H1 (cell line): Measurements from ENCODE around the gene SPOCK1. TPM values are rescaled to one million over a fixed set of nuclear protein-coding genes. Genes with fewer than 3 reads are reported as not detected.

ENCODE experiments used
- CTCF ChIA-PET: fragments of 300-600 bp; sonication (Branson Sonifier 250); formaldehyde crosslinking; loops from one replicate; lab custom pipeline; 2021; ENCODE audit not compliant: partially characterized antibody; lab: Charles Lee
- POLR2A ChIA-PET: fragments of 300-600 bp; sonication (Branson Sonifier 250); formaldehyde crosslinking; loops from one replicate; lab custom pipeline; 2021; ENCODE audit warnings: inconsistent platforms; ENCODE audit not compliant: partially characterized antibody; lab: Charles Lee
- DNase-seq, 2 experiments: peaks; one replicate each; pipeline versions ENCODE4 v3.0.0 to v3.0.0-alpha.2; 2010 to 2022; ENCODE audit warnings: low spot score in 2 of 2, low read depth in 1 of 2, mixed read lengths in 1 of 2
- FAIRE-seq: peaks from 2 replicates; lab custom pipeline; 2011; peaks lifted over from hg19 to GRCh38; lab: Jason Lieb, UNC
- H2AFZ ChIP-seq: 2 replicates; pipeline ENCODE4 v1.8.1; 2012; ENCODE audit warnings: low read length, inconsistent platforms
- H2AK5ac ChIP-seq: 2 replicates; pipeline ENCODE4 v1.6.1; 2013; ENCODE audit warnings: low read depth, low read length
- H2BK120ac ChIP-seq: replicated peaks from 2 replicates; pipeline ENCODE3; 2013; ENCODE audit warnings: low read depth, low read length, inconsistent platforms
- H2BK12ac ChIP-seq: 2 replicates; pipeline ENCODE4 v1.6.1; 2013; ENCODE audit warnings: low read depth, low read length
- H2BK15ac ChIP-seq: 2 replicates; pipeline ENCODE4 v1.6.1; 2013; ENCODE audit warnings: low read length
- H2BK20ac ChIP-seq: 2 replicates; pipeline ENCODE4 v1.6.1; 2013; ENCODE audit warnings: low read length
- H2BK5ac ChIP-seq: 2 replicates; pipeline ENCODE4 v1.6.1; 2013; ENCODE audit warnings: low read depth, low read length
- H3K14ac ChIP-seq: 2 replicates; pipeline ENCODE4 v1.6.1; 2013; ENCODE audit warnings: inconsistent platforms; ENCODE audit not compliant: insufficient read length
- H3K18ac ChIP-seq: 2 replicates; pipeline ENCODE4 v1.6.1; 2013; ENCODE audit warnings: low read length; ENCODE audit errors: extremely low read depth
- H3K23ac ChIP-seq: 2 replicates; pipeline ENCODE4 v1.6.1; 2013; ENCODE audit warnings: inconsistent platforms; ENCODE audit not compliant: insufficient read length
- H3K23me2 ChIP-seq: 2 replicates; pipeline ENCODE4 v1.6.1; 2013; ENCODE audit warnings: low read depth, low read length
- H3K27ac ChIP-seq: 2 replicates; pipeline ENCODE4 v1.6.1; 2011; ENCODE audit warnings: low read depth, low read length, inconsistent platforms
- H3K27me3 ChIP-seq, 4 experiments: replicated peaks in 1 of 4; 1 replicate in 1 of 4; 2 replicates in 3 of 4; pipeline versions ENCODE4 v1.6.1 to v1.8.1; 2011 to 2013; ENCODE audit warnings: low read length in 3 of 4, mild to moderate bottlenecking in 3 of 4, inconsistent platforms in 2 of 4, mixed read lengths in 2 of 4, moderate library complexity in 1 of 4; ENCODE audit not compliant: control insufficient read depth in 3 of 4, insufficient read depth in 3 of 4; ENCODE audit errors: extremely low read depth in 1 of 4
- H3K36me3 ChIP-seq, 4 experiments: 2 replicates each; pipeline versions ENCODE4 v1.6.1 to v1.8.1; 2011 to 2013; ENCODE audit warnings: mild to moderate bottlenecking in 4 of 4, low read length in 3 of 4, moderate library complexity in 2 of 4, control low read depth in 1 of 4, inconsistent platforms in 1 of 4; ENCODE audit not compliant: insufficient read depth in 4 of 4, control insufficient read depth in 2 of 4
- H3K4ac ChIP-seq: replicated peaks from 2 replicates; pipeline ENCODE3; 2013; ENCODE audit warnings: low read length, low read depth, mixed read lengths, inconsistent platforms; ENCODE audit not compliant: insufficient read length
- H3K4me1 ChIP-seq, 4 experiments: replicated peaks in 1 of 4; 1 replicate in 1 of 4; 2 replicates in 3 of 4; pipeline versions ENCODE4 v1.6.1 to v1.8.1; 2011 to 2013; ENCODE audit warnings: low read length in 3 of 4, inconsistent platforms in 2 of 4, mixed read lengths in 1 of 4; ENCODE audit not compliant: insufficient read depth in 4 of 4, control insufficient read depth in 3 of 4
- H3K4me2 ChIP-seq, 2 experiments: 2 replicates each; pipeline versions ENCODE4 v1.6.1 to v1.8.1; 2011 to 2013; ENCODE audit warnings: low read depth in 2 of 2, low read length in 2 of 2, control low read depth in 1 of 2, inconsistent platforms in 1 of 2, mild to moderate bottlenecking in 1 of 2; ENCODE audit not compliant: insufficient read depth in 1 of 2
- H3K4me3 ChIP-seq, 4 experiments: fragments of 200-600, 300-600 bp in 1 of 4; sonication (generic), shearing (Covaris generic), sonication (Bioruptor Twin) in 1 of 4; 2 replicates each; pipeline versions ENCODE4 v1.5.1 to v1.8.1; 2011 to 2016; ENCODE audit warnings: low read length in 4 of 4, low read depth in 3 of 4, control low read depth in 2 of 4, inconsistent platforms in 2 of 4, mild to moderate bottlenecking in 2 of 4, mixed read lengths in 1 of 4, moderate library complexity in 1 of 4; ENCODE audit not compliant: insufficient read depth in 2 of 4; ENCODE audit errors: extremely low read depth in 1 of 4
- H3K56ac ChIP-seq: replicated peaks from 2 replicates; pipeline ENCODE3; 2013; ENCODE audit warnings: low read depth, mild to moderate bottlenecking, mixed read lengths, low read length, inconsistent platforms; ENCODE audit not compliant: insufficient read length
- H3K79me1 ChIP-seq: 2 replicates; pipeline ENCODE4 v1.6.1; 2013; ENCODE audit warnings: low read depth, low read length, control low read depth
- H3K79me2 ChIP-seq, 2 experiments: 2 replicates each; pipeline versions ENCODE4 v1.6.1 to v1.8.1; 2012 to 2013; ENCODE audit warnings: low read length in 2 of 2, mild to moderate bottlenecking in 2 of 2, inconsistent platforms in 1 of 2; ENCODE audit not compliant: insufficient read depth in 2 of 2, control insufficient read depth in 1 of 2
- H3K9ac ChIP-seq, 4 experiments: replicated peaks in 1 of 4; 1 replicate in 1 of 4; 2 replicates in 3 of 4; pipeline versions ENCODE4 v1.6.1 to v1.8.1; 2011 to 2013; ENCODE audit warnings: low read depth in 3 of 4, low read length in 3 of 4, control low read depth in 2 of 4, mild to moderate bottlenecking in 2 of 4, moderate library complexity in 2 of 4, inconsistent platforms in 1 of 4; ENCODE audit errors: extremely low read depth in 1 of 4
- H3K9me3 ChIP-seq, 2 experiments: 2 replicates each; pipeline versions ENCODE4 v1.6.1 to v1.8.1; 2012 to 2013; ENCODE audit warnings: mild to moderate bottlenecking in 2 of 2, moderate library complexity in 2 of 2, control low read depth in 1 of 2, inconsistent platforms in 1 of 2, low read depth in 1 of 2, low read length in 1 of 2, mixed read lengths in 1 of 2; ENCODE audit not compliant: insufficient read depth in 2 of 2
- H4K20me1 ChIP-seq, 2 experiments: replicated peaks in 1 of 2; 2 replicates each; pipeline versions ENCODE3 to v1.8.1; 2011 to 2013; ENCODE audit warnings: inconsistent platforms in 2 of 2, low read length in 2 of 2, mild to moderate bottlenecking in 1 of 2; ENCODE audit not compliant: insufficient read depth in 2 of 2, control insufficient read depth in 1 of 2
- H4K5ac ChIP-seq: 2 replicates; pipeline ENCODE4 v1.6.1; 2013; ENCODE audit warnings: low read length, low read depth, mixed read lengths, inconsistent platforms; ENCODE audit not compliant: insufficient read length
- H4K8ac ChIP-seq: 2 replicates; pipeline ENCODE4 v1.8.0; 2013; ENCODE audit warnings: mild to moderate bottlenecking, moderate library complexity, low read length, inconsistent platforms; ENCODE audit not compliant: insufficient read depth; ENCODE audit errors: extremely low read depth
- H4K91ac ChIP-seq: replicated peaks from 2 replicates; pipeline ENCODE3; 2013; ENCODE audit warnings: low read length, mixed read lengths, inconsistent platforms; ENCODE audit not compliant: insufficient read length
- KDM1A ChIP-seq: fragments of 200-600, 300-600 bp; sonication (generic); IDR thresholded peaks from 2 replicates; pipeline ENCODE4 v1.7.1; 2016; ENCODE audit warnings: mild to moderate bottlenecking, low read length, borderline replicate concordance
- KDM4A ChIP-seq: IDR thresholded peaks from one replicate; pipeline ENCODE4 v1.7.1; 2012; ENCODE audit warnings: low read depth, mild to moderate bottlenecking, moderate library complexity, low read length, inconsistent platforms; ENCODE audit not compliant: severe bottlenecking
- SAP30 ChIP-seq: fragments of 300-600 bp; sonication (generic); IDR thresholded peaks from 2 replicates; pipeline ENCODE4 v1.7.1; 2012; ENCODE audit warnings: low read length, moderate library complexity, mild to moderate bottlenecking, inconsistent platforms; ENCODE audit not compliant: insufficient read depth, insufficient replicate concordance
- WGBS, 2 experiments: shearing (Covaris generic) in 1 of 2; methylation state at CpG; one replicate each; pipeline versions ENCODE4 v1.1.6 to v1.1.7; 2013 to 2015; ENCODE audit warnings: low lambda C conversion rate in 2 of 2, mixed read lengths in 2 of 2, inconsistent platforms in 1 of 2, low coverage in 1 of 2, missing lambda C conversion rate in 1 of 2; ENCODE audit not compliant: insufficient replicate concordance in 2 of 2, insufficient coverage in 1 of 2, insufficient read length in 1 of 2; ENCODE audit errors: extremely low coverage in 1 of 2, missing lambda C conversion rate in 1 of 2; 5-methylcytosine and 5-hydroxymethylcytosine counted together
- polyA plus RNA-seq, 7 experiments: library from polyadenylated mRNA; depleted of rRNA in 3 of 7; stranded (reverse) in 5 of 7; unstranded in 2 of 7; fragments of >200 nt in 5 of 7; fragments of 200-250 nt in 2 of 7; gene quantifications; 1 replicate in 5 of 7; 2 replicates in 1 of 7; 4 replicates in 1 of 7; pipeline versions ENCODE4 v1.2.1 to v1.2.3, GENCODE V29; 2011 to 2013; ENCODE audit warnings: missing spikeins in 2 of 7, mixed read lengths in 2 of 7
- total RNA-seq: library from RNA; stranded (reverse); fragmentation: NEBNext Ultra II Directional; extraction: Animal tissue kit (Norgen Biotek cat#: 25700); gene quantifications from 2 replicates; pipeline ENCODE4 v1.2.1, GENCODE V29; 2021

The SPOCK1 gene
- total and polyA plus RNA-seq, 2 of the 8 experiments (the other 6 are each of a cell fraction or from before 2014, with no cell fraction given), result 6.9 to 18.1 TPM

- Histone ChIP-seq H3K27ac (no peak overlapping the region), H3K56ac (no peak overlapping the region), H3K36me3 (no peaks in the 10 kb centered on the region), H4K5ac (no peak overlapping the region), H4K91ac (no peak overlapping the region), H3K9me3 (no peaks in the 10 kb centered on the region), H2BK15ac (no peak overlapping the region), H2BK12ac (no peak overlapping the region), H3K4me2 (no peak overlapping the region), H3K23me2 (no peaks in the 10 kb centered on the region), H2BK120ac (no peak overlapping the region), H3K79me1 (no peaks in the 10 kb centered on the region), H3K4ac (no peak overlapping the region), H2AFZ (no peak overlapping the region), H3K4me3 (no peak overlapping the region), H3K9ac (no peak overlapping the region), H2BK5ac (no peak overlapping the region), H3K27me3 (no peaks in the 10 kb centered on the region), H2BK20ac (no peak overlapping the region), H3K23ac (no peak overlapping the region), H3K79me2 (no peaks in the 10 kb centered on the region), H3K18ac (no peak overlapping the region), H3K4me1 (peaks cover 7 to 14% (median 11%) of the 10 kb centered on the region in 4 experiments), H4K8ac (no peak overlapping the region), H2AK5ac (no peak overlapping the region), H3K14ac (no peak overlapping the region), H4K20me1 (no peaks in the 10 kb centered on the region)
- DNase-seq (no peak), FAIRE-seq (no peak)
- WGBS, 2 experiments, result 98% methylated on average over 3 of the region's 3 CpGs; no CpG with 5 or more reads in 1 of the 2 experiments
- no peak for TF ChIP-seq KDM1A
- TF ChIP-seq SAP30, result no peak
- no peak for TF ChIP-seq KDM4A
- ChIA-PET POLR2A (no interaction called here), CTCF (interaction anchor here (0.6 to 1.3 kb wide), 2 partner anchors 24 to 388 kb away, joined by 3 to 4 read pairs; no protein-coding TSS in a partner anchor)
Measured at GRCh38 chr5:137092831-137093230, 406.3 kb downstream of the SPOCK1 start.
